K562 (cell line): Measurements from ENCODE around the gene ENPP5. TPM values are rescaled to one million over a fixed set of nuclear protein-coding genes. Genes with fewer than 3 reads are reported as not detected.

Experiments used
- ATAC-seq: fragments of 200-7000 bp; cut with Tn5 transposase; 3 replicates; pipeline ENCODE4 v1.9.1; 2020; ENCODE audit warnings: moderate library complexity
- BruUV-seq: library from RNA; stranded (reverse); fragments of 400-500 nt; replicated peaks from 2 replicates; lab custom pipeline; 2021; lab: Mats Ljungman, UMichigan
- CTCF ChIA-PET: fragments of 300-600 bp; formaldehyde crosslinking; extraction: SDS; loops from one replicate; lab custom pipeline; 2021; ENCODE audit warnings: low intra/inter-chr PET ratio; lab: Yijun Ruan, JAX
- POLR2A ChIA-PET: fragments of 300-600, 350-650 bp; sonication (Branson Sonifier 250); formaldehyde crosslinking; extraction: SDS; loops from one replicate; lab custom pipeline; 2021; ENCODE audit warnings: antibody characterized with exemption, inconsistent platforms; lab: Yijun Ruan, JAX
- DNase-seq, 4 experiments: peaks; one replicate each; pipeline versions ENCODE4 v3.0.0 to v3.0.0-alpha.2; 2011 to 2018; ENCODE audit warnings: low spot score in 3 of 4, mixed read lengths in 3 of 4; ENCODE audit errors: extremely low read depth in 1 of 4
- FAIRE-seq: peaks from 2 replicates; lab custom pipeline; 2011; peaks lifted over from hg19 to GRCh38; lab: Jason Lieb, UNC
- H2AFZ ChIP-seq: 2 replicates; pipeline ENCODE4 v1.6.0; 2011; ENCODE audit warnings: low read depth, low read length, control low read depth, inconsistent platforms
- H3K27ac ChIP-seq: fragments of 200-600 bp; 3 replicates; pipeline ENCODE4 v1.8.0; 2011; ENCODE audit warnings: low read depth, mild to moderate bottlenecking, control low read depth, inconsistent platforms, low read length, moderate library complexity, mixed read lengths; ENCODE audit errors: extremely low read depth
- H3K27me3 ChIP-seq, 2 experiments: fragments of 300-600 bp in 1 of 2; 2 replicates in 1 of 2; 3 replicates in 1 of 2; pipeline versions ENCODE4 v1.6.0 to v1.8.0; 2011; ENCODE audit warnings: inconsistent platforms in 2 of 2, low read length in 2 of 2, mild to moderate bottlenecking in 1 of 2, mixed read lengths in 1 of 2, moderate library complexity in 1 of 2; ENCODE audit not compliant: control insufficient read depth in 2 of 2, insufficient read depth in 2 of 2
- H3K36me3 ChIP-seq: fragments of 300-600 bp; 3 replicates; pipeline ENCODE4 v1.8.0; 2011; ENCODE audit warnings: mild to moderate bottlenecking, low read length, inconsistent platforms; ENCODE audit not compliant: control insufficient read depth, insufficient read depth
- H3K4me1 ChIP-seq, 2 experiments: fragments of 200-600 bp in 1 of 2; replicated peaks in 1 of 2; 2 replicates in 1 of 2; 3 replicates in 1 of 2; pipeline versions ENCODE4 v1.5.1 to v1.8.0; 2011; ENCODE audit warnings: inconsistent platforms in 2 of 2, low read length in 2 of 2, mild to moderate bottlenecking in 1 of 2, mixed read lengths in 1 of 2, moderate library complexity in 1 of 2; ENCODE audit not compliant: control insufficient read depth in 2 of 2, insufficient read depth in 2 of 2
- H3K4me2 ChIP-seq: 2 replicates; pipeline ENCODE4 v1.6.1; 2011; ENCODE audit warnings: low read length, control low read depth, inconsistent platforms, mixed read lengths; ENCODE audit not compliant: insufficient read depth
- H3K4me3 ChIP-seq: fragments of 200-600 bp; sonication (generic), shearing (Covaris generic); 2 replicates; pipeline ENCODE4 v1.5.1; 2016; ENCODE audit warnings: control low read depth, inconsistent platforms
- H3K79me2 ChIP-seq: fragments of 200-600 bp; 3 replicates; pipeline ENCODE4 v1.8.0; 2011; ENCODE audit warnings: low read length, inconsistent platforms; ENCODE audit not compliant: control insufficient read depth, insufficient read depth
- H3K9ac ChIP-seq, 2 experiments: 2 replicates each; pipeline versions ENCODE4 v1.6.0 to v1.6.1; 2011; ENCODE audit warnings: low read depth in 2 of 2, low read length in 2 of 2, control low read depth in 1 of 2, inconsistent platforms in 1 of 2, mild to moderate bottlenecking in 1 of 2, mixed read lengths in 1 of 2; ENCODE audit not compliant: insufficient read depth in 1 of 2
- H3K9me1 ChIP-seq: one replicate; pipeline ENCODE4 v1.6.0; 2011; ENCODE audit warnings: inconsistent platforms, mild to moderate bottlenecking, low read length, moderate library complexity; ENCODE audit not compliant: control insufficient read depth, insufficient read depth
- H3K9me3 ChIP-seq: replicated peaks from 2 replicates; pipeline ENCODE4 v1.5.1; 2011; ENCODE audit warnings: low read depth, low read length, inconsistent platforms; ENCODE audit not compliant: control insufficient read depth, insufficient read depth
- H4K20me1 ChIP-seq: replicated peaks from 2 replicates; pipeline ENCODE4 v1.6.1; 2011; ENCODE audit warnings: low read length, inconsistent platforms, mixed read lengths; ENCODE audit not compliant: control insufficient read depth, insufficient read depth
- CBFA2T3 ChIP-seq: fragments of 450-650 bp; IDR thresholded peaks from 2 replicates; pipeline ENCODE4 v1.6.1; 2017
- ESRRB ChIP-seq: fragments of 250-450 bp; sonication (Bioruptor Pico); IDR thresholded peaks from 2 replicates; pipeline ENCODE4 v1.5.0; 2020; ENCODE audit warnings: mild to moderate bottlenecking, moderate library complexity, borderline replicate concordance
- KDM2B ChIP-seq: fragments of 250-450 bp; sonication (Bioruptor Pico); IDR thresholded peaks from 2 replicates; pipeline ENCODE4 v1.8.0; 2021; ENCODE audit warnings: mild to moderate bottlenecking, moderate library complexity
- LARP7 ChIP-seq: fragments of 450-650 bp; IDR thresholded peaks from 2 replicates; pipeline ENCODE4 v1.6.1; 2016
- RFX7 ChIP-seq: fragments of 250-450 bp; sonication (Bioruptor Pico); IDR thresholded peaks from 2 replicates; pipeline ENCODE4 v1.5.1; 2021; ENCODE audit warnings: mild to moderate bottlenecking
- TCF3 ChIP-seq: sonication (generic); formaldehyde crosslinking; IDR thresholded peaks from 2 replicates; pipeline ENCODE4 v1.4.0; 2020; ENCODE audit warnings: mild to moderate bottlenecking, missing genetic modification reagents
- ZNF197 ChIP-seq: fragments of 200-800 bp; sonication (Bioruptor generic); IDR thresholded peaks from 2 replicates; pipeline ENCODE4 v1.6.1; 2016; ENCODE audit warnings: low read depth, missing genetic modification characterization, missing compliant biosample characterization
- ZNF253 ChIP-seq: fragments of 250-450 bp; sonication (Bioruptor Pico); conservative IDR thresholded peaks from 2 replicates; pipeline ENCODE4 v1.6.1; 2021; ENCODE audit warnings: mild to moderate bottlenecking
- ZNF778 ChIP-seq: fragments of 450-650 bp; formaldehyde crosslinking; IDR thresholded peaks from 2 replicates; pipeline ENCODE4 v1.4.0; 2020; ENCODE audit warnings: mild to moderate bottlenecking, moderate library complexity
- WGBS: fragments of 100-300 bp; shearing (Covaris generic); methylation state at CpG from one replicate; pipeline ENCODE4 v1.1.6; 2016; ENCODE audit warnings: low coverage, mixed read lengths; ENCODE audit not compliant: insufficient coverage; ENCODE audit errors: missing lambda C conversion rate; 5-methylcytosine and 5-hydroxymethylcytosine counted together
- in situ Hi-C: fragments of 300-500 bp; cut with MboI; formaldehyde crosslinking; loops from 4 replicates; pipeline ENCODE4 v1.15.0; 2018; ENCODE audit warnings: inconsistent platforms, mixed read lengths
- intact Hi-C: fragments of 100-400 bp; cut with micrococcal nuclease; formaldehyde crosslinking; loops from 2 replicates; pipeline ENCODE4 v1.14.2; 2022
- polyA plus RNA-seq, 8 experiments: library from polyadenylated mRNA; depleted of rRNA in 4 of 8; stranded (reverse) in 5 of 8; unstranded in 3 of 8; fragments of >200 nt; fragmentation: Nextera tagmentation in 2 of 8; fragmentation: Illumina TruSeq in 1 of 8; extraction: Ambion mirVana in 2 of 8; extraction: Trizol in 1 of 8; gene quantifications; 2 replicates each; pipeline versions ENCODE4 v1.2.1 to v1.2.3, GENCODE V29; 2011 to 2014; ENCODE audit warnings: inconsistent platforms in 1 of 8, missing spikeins in 1 of 8
- total RNA-seq, 7 experiments: library from RNA; depleted of rRNA in 6 of 7; stranded (reverse); fragments of >200 nt in 6 of 7; fragmentation: Illumina TruSeq in 2 of 7; extraction: Trizol in 2 of 7; gene quantifications; 2 replicates each; pipeline versions ENCODE4 v1.2.1 to v1.2.3, GENCODE V29; 2011 to 2021; ENCODE audit warnings: low replicate concordance in 1 of 7
- TF ChIP-seq, protein P1 (sequence below): fragments of 450-650 bp; IDR thresholded peaks from 2 replicates; pipeline ENCODE4 v1.6.1; 2016
- TF ChIP-seq, protein P2 (sequence below): sonication (generic); formaldehyde crosslinking; IDR thresholded peaks from 2 replicates; pipeline ENCODE4 v1.9.0; 2022; ENCODE audit warnings: mild to moderate bottlenecking, missing genetic modification reagents
- TF ChIP-seq, protein P3 (sequence below): fragments of 250-450 bp; sonication (Bioruptor Pico); IDR thresholded peaks from 2 replicates; pipeline ENCODE4 v1.4.0; 2020; ENCODE audit warnings: mild to moderate bottlenecking, moderate library complexity
- TF ChIP-seq, protein P4 (sequence below): fragments of 250-450 bp; sonication (Bioruptor Pico); IDR thresholded peaks from 2 replicates; pipeline ENCODE4 v1.5.0; 2020; ENCODE audit warnings: mild to moderate bottlenecking
- TF ChIP-seq, protein P5 (sequence below): sonication (generic); formaldehyde crosslinking; IDR thresholded peaks from 2 replicates; pipeline ENCODE4 v1.8.1; 2023; ENCODE audit warnings: mild to moderate bottlenecking, missing genetic modification reagents
- TF ChIP-seq, protein P6 (sequence below): sonication (generic); formaldehyde crosslinking; IDR thresholded peaks from 2 replicates; pipeline ENCODE4 v1.8.1; 2022; ENCODE audit warnings: missing genetic modification reagents

The ENPP5 gene
- total and polyA plus RNA-seq, 9 of the 15 experiments (the other 6 are each of a cell fraction or from before 2014, with no cell fraction given): not detected

DNA sequence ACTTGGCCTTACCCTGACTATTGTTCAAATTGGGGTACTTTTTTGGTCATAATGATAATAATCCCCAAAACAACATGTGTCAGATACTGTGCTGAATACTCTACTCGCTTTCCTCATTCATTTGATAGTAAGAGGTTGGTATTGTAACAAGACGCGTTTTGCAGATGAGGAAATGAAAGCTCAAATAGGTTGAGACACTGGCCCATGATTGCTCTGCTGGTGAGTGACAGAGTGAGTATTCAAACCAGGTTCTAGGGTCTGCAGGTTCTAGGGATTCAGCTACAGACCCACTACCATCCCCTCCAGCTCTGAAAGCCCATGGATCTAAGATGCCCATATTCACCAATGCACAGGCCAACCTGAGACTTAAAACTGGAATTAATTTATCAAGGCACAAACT lies 42.3 kb downstream of the ENPP5 start:
- Histone ChIP-seq H4K20me1 (no peaks in the 10 kb centered on the region), H3K36me3 (no peaks in the 10 kb centered on the region), H3K27me3 (peaks cover 0 to 7% of the 10 kb centered on the region in 2 experiments; a peak in 2 of 5 replicates), H3K27ac (no peak overlapping the region), H3K79me2 (no peaks in the 10 kb centered on the region), H2AFZ (no peak overlapping the region), H3K9me1 (no peaks in the 10 kb centered on the region), H3K9ac (no peak overlapping the region), H3K4me3 (no peak overlapping the region), H3K4me1 (peaks cover 0 to 4% of the 10 kb centered on the region in 2 experiments; a peak in 1 of 5 replicates), H3K9me3 (no peaks in the 10 kb centered on the region), H3K4me2 (no peak overlapping the region)
- ATAC-seq (no peak), DNase-seq (no peak), FAIRE-seq (no peak)
- ChIA-PET POLR2A (interaction anchor here (0.6 kb wide), 1 partner anchor 270 kb away, joined by 3 read pairs; no protein-coding TSS in a partner anchor), CTCF (no interaction called here)
- 2% methylated on average over 3 of the region's 3 CpGs for WGBS
- in situ Hi-C loops (no loop called here), intact Hi-C loops (no loop called here)
- BruUV-seq: no TSS peak
- TF ChIP-seq, protein P1, sequence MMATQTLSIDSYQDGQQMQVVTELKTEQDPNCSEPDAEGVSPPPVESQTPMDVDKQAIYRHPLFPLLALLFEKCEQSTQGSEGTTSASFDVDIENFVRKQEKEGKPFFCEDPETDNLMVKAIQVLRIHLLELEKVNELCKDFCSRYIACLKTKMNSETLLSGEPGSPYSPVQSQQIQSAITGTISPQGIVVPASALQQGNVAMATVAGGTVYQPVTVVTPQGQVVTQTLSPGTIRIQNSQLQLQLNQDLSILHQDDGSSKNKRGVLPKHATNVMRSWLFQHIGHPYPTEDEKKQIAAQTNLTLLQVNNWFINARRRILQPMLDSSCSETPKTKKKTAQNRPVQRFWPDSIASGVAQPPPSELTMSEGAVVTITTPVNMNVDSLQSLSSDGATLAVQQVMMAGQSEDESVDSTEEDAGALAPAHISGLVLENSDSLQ: no peak
- TF ChIP-seq KDM2B (CRISPR knock-in tag) (no peak), TCF3 (CRISPR knock-in tag) (no peak), ESRRB (CRISPR knock-in tag) (no peak), RFX7 (CRISPR knock-in tag) (no peak), ZNF197 (CRISPR knock-in tag) (no peak), CBFA2T3 (no peak), LARP7 (no peak), ZNF253 (no peak), ZNF778 (CRISPR knock-in tag) (no peak)
- TF ChIP-seq, protein P2, sequence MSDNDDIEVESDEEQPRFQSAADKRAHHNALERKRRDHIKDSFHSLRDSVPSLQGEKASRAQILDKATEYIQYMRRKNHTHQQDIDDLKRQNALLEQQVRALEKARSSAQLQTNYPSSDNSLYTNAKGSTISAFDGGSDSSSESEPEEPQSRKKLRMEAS (CRISPR knock-in tag): no peak
- TF ChIP-seq, protein P3, sequence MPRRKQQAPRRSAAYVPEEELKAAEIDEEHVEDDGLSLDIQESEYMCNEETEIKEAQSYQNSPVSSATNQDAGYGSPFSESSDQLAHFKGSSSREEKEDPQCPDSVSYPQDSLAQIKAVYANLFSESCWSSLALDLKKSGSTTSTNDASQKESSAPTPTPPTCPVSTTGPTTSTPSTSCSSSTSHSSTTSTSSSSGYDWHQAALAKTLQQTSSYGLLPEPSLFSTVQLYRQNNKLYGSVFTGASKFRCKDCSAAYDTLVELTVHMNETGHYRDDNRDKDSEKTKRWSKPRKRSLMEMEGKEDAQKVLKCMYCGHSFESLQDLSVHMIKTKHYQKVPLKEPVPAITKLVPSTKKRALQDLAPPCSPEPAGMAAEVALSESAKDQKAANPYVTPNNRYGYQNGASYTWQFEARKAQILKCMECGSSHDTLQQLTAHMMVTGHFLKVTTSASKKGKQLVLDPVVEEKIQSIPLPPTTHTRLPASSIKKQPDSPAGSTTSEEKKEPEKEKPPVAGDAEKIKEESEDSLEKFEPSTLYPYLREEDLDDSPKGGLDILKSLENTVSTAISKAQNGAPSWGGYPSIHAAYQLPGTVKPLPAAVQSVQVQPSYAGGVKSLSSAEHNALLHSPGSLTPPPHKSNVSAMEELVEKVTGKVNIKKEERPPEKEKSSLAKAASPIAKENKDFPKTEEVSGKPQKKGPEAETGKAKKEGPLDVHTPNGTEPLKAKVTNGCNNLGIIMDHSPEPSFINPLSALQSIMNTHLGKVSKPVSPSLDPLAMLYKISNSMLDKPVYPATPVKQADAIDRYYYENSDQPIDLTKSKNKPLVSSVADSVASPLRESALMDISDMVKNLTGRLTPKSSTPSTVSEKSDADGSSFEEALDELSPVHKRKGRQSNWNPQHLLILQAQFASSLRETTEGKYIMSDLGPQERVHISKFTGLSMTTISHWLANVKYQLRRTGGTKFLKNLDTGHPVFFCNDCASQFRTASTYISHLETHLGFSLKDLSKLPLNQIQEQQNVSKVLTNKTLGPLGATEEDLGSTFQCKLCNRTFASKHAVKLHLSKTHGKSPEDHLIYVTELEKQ (CRISPR knock-in tag): no peak
- TF ChIP-seq, protein P4, sequence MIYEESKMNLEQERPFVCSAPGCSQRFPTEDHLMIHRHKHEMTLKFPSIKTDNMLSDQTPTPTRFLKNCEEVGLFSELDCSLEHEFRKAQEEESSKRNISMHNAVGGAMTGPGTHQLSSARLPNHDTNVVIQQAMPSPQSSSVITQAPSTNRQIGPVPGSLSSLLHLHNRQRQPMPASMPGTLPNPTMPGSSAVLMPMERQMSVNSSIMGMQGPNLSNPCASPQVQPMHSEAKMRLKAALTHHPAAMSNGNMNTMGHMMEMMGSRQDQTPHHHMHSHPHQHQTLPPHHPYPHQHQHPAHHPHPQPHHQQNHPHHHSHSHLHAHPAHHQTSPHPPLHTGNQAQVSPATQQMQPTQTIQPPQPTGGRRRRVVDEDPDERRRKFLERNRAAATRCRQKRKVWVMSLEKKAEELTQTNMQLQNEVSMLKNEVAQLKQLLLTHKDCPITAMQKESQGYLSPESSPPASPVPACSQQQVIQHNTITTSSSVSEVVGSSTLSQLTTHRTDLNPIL (CRISPR knock-in tag): no peak
- TF ChIP-seq, protein P5, sequence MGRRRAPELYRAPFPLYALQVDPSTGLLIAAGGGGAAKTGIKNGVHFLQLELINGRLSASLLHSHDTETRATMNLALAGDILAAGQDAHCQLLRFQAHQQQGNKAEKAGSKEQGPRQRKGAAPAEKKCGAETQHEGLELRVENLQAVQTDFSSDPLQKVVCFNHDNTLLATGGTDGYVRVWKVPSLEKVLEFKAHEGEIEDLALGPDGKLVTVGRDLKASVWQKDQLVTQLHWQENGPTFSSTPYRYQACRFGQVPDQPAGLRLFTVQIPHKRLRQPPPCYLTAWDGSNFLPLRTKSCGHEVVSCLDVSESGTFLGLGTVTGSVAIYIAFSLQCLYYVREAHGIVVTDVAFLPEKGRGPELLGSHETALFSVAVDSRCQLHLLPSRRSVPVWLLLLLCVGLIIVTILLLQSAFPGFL (CRISPR knock-in tag): no peak
- TF ChIP-seq, protein P6, sequence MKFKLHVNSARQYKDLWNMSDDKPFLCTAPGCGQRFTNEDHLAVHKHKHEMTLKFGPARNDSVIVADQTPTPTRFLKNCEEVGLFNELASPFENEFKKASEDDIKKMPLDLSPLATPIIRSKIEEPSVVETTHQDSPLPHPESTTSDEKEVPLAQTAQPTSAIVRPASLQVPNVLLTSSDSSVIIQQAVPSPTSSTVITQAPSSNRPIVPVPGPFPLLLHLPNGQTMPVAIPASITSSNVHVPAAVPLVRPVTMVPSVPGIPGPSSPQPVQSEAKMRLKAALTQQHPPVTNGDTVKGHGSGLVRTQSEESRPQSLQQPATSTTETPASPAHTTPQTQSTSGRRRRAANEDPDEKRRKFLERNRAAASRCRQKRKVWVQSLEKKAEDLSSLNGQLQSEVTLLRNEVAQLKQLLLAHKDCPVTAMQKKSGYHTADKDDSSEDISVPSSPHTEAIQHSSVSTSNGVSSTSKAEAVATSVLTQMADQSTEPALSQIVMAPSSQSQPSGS (CRISPR knock-in tag): no peak
